Glomerular endothelial cell (primary cell): Measurements from ENCODE around the gene DNMT1. TPM values are rescaled to one million over a fixed set of nuclear protein-coding genes. Genes with fewer than 3 reads are reported as not detected.

ENCODE experiments used
- DNase-seq: peaks from one replicate; pipeline ENCODE4 v3.0.0-alpha.2; 2011; ENCODE audit warnings: low read depth, low spot score; ENCODE audit errors: extremely low read depth
- total RNA-seq: library from RNA; depleted of rRNA; stranded (reverse); fragments of >200 nt; gene quantifications from 2 replicates; pipeline ENCODE4 v1.2.3, GENCODE V29; 2015

Gene DNMT1
- total RNA-seq, 1 donor from 2014 or later: 83.9 TPM

DNA sequence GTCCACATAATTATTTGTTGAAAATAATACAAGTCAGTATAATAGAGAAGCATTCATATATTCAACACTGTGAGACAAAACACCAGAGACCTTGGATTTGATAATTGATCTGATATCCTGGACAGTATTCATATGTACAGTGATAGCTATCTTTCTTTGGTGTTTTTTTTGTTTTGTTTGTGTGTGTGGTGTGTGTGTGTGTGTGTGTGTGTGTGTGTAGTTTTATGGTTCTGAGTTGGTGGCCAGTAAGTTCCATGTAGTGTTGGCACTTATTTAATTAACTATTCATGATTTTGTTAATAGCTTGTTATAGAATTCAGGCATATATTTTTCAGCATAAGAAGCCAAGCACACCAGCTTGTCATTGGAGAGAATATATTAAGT, 90.6 kb downstream of the DNMT1 start:
- DNase-seq: no peak

DNA sequence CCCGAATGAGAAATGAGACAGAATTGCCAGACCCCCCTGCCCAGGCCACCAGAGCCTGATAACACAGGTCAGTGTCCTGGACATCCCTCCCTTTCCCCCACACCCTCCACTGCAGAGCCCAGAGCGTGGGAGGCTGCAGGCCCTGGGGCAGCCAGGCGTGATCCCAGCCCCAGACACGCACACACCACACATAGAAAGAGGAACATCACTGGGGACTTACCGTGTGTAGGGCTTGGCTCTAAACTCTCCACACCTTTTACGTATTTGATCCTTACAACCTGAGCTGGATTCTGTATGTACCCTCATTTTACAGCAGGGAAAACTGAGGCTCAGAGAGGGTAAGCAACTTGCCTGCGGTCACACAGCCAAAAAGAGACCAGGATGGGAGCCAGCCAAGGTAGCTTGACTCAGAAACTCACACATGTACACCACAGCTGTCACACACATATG, 91.9 kb downstream of the DNMT1 start:
- DNase-seq: no peak

- DNase-seq: no peak
Measured at GRCh38 chr19:10100163-10100785, 94.5 kb downstream of the DNMT1 start.

DNA sequence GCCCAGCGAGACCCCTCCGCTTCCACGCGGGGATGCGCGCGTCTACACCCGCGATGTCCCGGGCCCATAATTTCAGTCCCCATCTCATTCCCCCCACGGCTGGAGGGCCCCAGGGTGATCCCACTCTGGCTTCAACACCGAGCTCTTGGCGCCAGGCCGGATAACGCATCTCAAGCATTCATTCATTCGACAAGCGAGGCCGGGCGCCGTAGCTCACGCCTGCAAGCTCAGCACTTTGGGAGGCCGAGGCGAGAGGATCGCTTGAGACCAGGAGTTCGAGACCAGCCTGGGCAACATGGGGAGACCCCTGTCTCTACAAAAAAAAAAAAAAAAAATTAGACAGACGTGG, 98.2 kb downstream of the DNMT1 start:
- no peak for DNase-seq

DNA sequence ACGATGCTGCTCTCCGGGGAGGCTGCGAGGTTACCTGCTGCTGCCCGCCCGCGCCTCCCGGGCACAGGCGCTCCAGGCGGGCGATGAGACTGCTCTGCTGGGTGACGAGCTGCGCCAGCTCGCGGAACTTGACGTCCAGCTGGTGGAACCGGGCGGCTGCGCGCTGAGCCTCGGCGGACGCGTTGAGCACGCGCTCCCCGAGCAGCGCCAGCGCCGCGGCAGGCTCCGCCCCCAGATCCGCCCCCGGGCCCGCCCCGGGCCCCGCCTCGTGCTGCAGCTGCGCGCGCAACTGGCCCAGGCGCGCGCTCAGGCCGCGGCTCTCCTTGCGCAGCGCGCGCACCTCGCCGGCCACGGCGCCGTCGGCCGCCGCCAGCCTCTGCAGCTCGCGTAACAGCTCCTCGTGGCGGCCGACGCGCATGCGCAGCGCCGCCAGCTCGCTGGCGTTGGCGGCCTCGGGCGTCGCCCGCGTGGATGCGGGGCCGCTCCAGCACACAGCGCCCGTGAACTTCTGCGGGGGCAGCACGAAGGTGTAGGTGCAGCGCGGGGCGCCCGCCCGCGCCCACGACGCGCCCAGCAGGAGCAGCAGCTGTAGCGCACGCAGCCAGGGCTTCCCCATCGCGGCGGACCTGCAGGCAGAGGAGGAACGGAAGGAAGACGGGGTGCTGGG, 98.7 kb downstream of the DNMT1 start:
- DNase-seq: no peak

- DNase-seq: no peak
Measured at GRCh38 chr19:10095622-10095947, 99.2 kb downstream of the DNMT1 start.

DNA sequence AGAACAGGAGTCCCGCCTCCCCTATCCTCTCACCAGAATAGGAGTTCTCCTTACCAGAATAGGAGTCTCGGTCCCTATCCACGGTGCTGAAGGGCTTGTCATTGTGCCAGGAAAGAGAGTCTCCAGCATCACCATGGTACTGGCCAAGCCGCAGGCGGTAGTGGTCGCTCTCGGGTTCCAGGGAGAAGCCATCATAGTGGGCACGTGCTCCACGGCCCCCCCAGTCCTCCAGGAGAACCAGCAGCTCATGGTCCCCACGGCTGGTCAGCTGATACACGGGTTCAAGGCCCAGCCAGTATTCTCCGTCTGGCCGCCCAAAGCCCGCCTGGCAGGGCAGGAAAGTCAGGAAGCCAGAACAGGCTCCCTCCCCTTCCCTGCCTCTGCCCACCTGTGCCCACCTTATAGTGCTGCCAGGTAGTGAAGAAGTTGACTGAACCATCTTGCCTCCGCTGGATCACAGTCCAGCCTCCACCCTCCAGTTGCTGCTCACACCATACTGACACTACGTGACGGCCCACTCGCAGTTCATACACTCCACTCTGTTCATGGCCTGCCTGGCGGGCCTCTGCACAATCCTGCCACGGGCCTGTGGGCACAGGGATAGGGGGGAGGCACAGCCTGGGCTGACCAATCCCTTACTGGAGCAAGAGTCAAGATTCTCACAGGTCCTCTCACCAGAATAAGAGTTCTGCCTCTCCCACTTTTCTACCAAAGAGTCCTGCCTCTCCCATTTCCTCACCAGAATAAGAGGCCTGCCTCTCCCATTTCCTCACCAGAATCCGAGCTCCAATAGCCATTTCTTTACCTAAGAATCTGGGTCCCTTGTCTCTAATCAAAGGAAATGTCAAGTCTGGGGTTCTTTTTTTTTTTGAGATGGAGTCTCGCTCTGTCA, 101.2 kb downstream of the DNMT1 start:
- no peak for DNase-seq

DNA sequence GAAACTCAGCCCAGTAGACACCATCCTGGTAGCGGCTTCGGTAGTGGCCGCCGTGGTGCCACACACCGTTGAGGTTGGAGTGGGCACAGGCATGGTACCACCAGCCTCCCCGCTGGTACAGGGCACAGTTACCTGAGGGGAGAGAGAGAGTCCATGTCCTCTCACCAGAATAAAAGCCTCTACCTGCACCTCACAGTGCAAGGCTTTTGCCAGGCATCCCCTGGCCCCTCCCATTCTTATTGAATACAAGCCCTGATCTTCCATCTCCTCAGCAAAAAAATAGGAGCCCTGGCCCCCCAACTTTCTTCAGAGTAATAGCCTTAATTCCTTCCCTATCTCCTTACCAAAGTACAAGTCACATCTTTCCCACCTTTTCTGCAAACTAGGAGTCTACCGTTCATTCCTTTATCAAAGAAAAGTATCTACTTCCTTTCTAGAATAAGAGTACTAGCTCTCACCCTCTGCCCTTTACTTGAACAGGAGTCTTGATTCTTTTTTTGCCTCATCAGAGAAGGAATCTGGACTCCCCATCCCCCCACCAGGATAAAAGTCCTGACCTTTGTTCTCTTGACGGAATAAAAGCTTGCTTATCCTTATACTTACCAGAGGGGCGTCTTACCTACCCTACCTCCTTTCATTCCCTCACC, 102.0 kb downstream of the DNMT1 start:
- DNase-seq: no peak

GRCh38 chr19:10091895-10092641, 102.7 kb downstream of the DNMT1 start:
- DNase-seq: no peak

GRCh38 chr19:10091370-10091687, 103.4 kb downstream of the DNMT1 start:
- no peak for DNase-seq

DNA sequence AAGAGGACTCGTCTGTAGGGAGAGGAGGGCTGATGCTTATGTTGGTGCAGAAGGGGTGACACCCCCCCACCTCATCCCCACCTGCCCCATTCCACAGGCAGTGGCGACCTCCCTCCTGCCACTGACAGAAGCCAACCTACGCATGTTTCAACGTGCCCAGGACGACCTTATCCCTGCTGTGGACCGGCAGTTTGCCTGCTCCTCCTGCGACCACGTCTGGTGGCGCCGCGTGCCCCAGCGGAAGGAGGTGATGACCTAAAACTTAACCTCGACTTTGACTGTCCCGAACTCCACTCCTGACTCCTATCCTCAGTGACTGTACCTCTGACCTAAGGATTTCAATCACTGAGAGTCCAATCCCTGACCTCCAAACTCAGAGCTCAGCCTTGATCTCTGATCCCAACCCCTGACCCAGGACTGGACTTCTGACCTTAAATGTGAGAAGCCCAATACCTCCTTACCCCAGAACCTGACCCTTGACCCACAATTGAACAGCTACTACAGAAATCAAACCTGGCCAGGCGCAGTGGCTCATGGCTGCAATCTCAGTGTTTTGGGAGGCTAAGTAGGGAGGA, 104.9 kb downstream of the DNMT1 start:
- DNase-seq: no peak

DNA sequence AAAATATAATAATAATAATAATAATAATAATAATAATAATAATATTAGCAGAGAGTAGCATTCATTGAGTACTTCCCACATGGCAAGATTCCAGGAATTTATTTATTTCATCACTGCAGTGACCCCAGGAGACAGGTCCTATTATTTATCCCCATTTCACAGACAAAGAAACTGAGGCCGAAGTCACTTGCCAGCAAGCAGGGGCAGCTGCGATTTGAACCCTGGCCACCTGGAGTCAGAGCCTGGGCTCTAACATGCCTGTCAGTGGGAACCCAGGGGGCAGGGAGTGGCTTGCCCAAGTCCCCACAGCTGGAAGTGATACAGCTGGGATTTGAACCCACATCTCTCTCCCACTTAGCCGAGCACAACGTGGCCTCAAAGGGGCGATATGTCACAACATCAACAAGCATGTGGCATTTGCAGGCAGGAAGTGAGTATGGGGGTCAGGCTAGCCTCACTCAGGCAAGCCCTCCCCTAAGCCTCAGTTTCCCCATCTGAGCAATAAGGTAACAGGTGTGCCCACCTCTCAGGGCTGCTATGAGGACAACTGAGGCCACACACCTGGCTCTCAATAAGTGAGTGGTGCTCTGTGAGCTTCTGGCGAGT, 105.7 kb downstream of the DNMT1 start:
- no peak for DNase-seq

- DNase-seq: no peak
Measured at GRCh38 chr19:10087296-10088061, 107.3 kb downstream of the DNMT1 start.

GRCh38 chr19:10086591-10087192, 108.1 kb downstream of the DNMT1 start:
- DNase-seq: no peak

DNA sequence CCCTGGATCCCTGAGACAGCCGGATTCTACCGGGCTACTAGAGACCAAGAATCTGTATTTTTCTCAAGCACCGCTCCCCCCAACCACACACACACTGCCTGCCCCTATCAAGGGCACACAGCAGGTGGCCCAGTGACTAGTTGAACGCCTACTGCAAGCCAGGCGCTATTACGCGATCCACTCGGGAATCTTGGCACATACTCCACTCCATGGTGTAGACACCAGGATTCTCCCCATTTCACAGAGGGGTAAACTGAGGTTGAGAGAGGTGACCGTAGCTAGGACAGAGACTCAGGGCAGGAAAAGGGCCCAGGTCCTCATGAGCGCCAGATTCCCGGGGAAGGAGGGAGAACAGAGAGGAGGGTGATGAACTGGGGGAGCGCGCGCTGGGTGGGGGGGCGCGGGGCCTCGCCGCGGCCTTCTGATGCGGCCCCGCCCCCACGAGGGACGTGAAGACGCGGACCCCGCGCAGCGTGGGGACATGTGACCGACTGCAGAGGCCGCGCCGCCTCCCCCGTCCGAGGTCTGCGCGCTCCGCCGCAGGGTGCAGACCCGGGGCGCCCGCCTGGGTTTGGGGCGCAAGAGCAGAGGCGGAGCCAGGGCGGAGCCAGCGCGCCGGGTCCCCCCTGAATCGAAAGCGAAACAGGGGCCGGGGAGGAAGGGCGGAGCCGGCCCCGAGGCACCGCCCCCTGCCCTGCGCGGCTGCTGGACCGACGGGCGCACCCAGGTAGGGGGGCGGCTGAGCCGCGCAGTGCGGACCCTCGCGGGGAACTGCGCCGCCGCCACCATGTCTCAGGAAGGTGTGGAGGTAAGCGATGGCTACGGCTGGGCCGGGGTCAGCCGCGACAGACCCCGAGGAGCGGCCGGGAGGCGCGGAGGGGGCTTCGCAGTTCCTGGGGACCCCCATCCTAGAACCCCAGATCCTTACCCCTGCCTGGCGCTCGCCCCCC, 108.8 kb downstream of the DNMT1 start, which contains the start of gene SHFL:
Gene SHFL (plus strand): TSS at position 677 of the 950 bp plus-strand sequence. CDS start 111 bp downstream, at position 788.
- no peak for DNase-seq

- no peak for DNase-seq
Measured at GRCh38 chr19:10084803-10085202, 110.0 kb downstream of the DNMT1 start.

DNA sequence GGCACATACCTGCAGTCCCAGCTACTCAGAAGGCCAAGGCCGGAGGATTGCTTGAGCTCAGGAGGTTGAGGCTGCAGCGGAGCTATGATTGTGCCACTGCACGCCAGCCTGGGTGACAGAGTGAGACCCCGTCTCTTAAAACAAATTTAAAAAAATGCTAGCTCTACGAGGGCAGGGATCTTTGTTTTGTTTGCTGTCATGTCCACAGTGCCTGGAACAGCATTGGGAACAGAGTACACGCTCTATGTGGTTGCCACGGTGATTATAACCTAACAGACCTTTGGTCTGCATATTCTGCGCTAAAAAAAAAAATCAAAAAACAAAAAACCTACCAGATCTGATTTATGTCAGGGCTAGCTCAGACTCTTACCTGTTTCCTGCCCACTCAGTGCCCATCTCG, 110.8 kb downstream of the DNMT1 start:
- DNase-seq: no peak
